LNCaP clone FGC (cell line): ENCODE data around the gene AHSG.

Experiments used
- DNase-seq: peaks from one replicate; pipeline ENCODE4 v3.0.0-alpha.2; 2011; ENCODE audit warnings: low read depth
- H3K4me3 ChIP-seq: 2 replicates; pipeline ENCODE4 v1.5.1; 2011; ENCODE audit warnings: mild to moderate bottlenecking, low read depth, low read length, control low read depth
- TF ChIP-seq, protein P1 (sequence below): IDR thresholded peaks from 2 replicates; pipeline ENCODE4 v1.5.1; 2012; ENCODE audit warnings: mild to moderate bottlenecking; ENCODE audit not compliant: control insufficient read depth, insufficient read depth; ENCODE audit errors: extremely low read depth

AHSG gene

GRCh38 chr3:186570096-186570940 is 42.5 kb upstream of the AHSG start, which contains the start of gene DNAJB11:
DNAJB11 (plus strand) TSS chr3:186570720; CDS start chr3:186570898, 178 bp downstream.
- peak; percentile 100 for DNase-seq
- TF ChIP-seq, protein P1, sequence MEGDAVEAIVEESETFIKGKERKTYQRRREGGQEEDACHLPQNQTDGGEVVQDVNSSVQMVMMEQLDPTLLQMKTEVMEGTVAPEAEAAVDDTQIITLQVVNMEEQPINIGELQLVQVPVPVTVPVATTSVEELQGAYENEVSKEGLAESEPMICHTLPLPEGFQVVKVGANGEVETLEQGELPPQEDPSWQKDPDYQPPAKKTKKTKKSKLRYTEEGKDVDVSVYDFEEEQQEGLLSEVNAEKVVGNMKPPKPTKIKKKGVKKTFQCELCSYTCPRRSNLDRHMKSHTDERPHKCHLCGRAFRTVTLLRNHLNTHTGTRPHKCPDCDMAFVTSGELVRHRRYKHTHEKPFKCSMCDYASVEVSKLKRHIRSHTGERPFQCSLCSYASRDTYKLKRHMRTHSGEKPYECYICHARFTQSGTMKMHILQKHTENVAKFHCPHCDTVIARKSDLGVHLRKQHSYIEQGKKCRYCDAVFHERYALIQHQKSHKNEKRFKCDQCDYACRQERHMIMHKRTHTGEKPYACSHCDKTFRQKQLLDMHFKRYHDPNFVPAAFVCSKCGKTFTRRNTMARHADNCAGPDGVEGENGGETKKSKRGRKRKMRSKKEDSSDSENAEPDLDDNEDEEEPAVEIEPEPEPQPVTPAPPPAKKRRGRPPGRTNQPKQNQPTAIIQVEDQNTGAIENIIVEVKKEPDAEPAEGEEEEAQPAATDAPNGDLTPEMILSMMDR = no peak
- peak within 1 kb of the TSS; percentile 90 for H3K4me3 ChIP-seq

DNA sequence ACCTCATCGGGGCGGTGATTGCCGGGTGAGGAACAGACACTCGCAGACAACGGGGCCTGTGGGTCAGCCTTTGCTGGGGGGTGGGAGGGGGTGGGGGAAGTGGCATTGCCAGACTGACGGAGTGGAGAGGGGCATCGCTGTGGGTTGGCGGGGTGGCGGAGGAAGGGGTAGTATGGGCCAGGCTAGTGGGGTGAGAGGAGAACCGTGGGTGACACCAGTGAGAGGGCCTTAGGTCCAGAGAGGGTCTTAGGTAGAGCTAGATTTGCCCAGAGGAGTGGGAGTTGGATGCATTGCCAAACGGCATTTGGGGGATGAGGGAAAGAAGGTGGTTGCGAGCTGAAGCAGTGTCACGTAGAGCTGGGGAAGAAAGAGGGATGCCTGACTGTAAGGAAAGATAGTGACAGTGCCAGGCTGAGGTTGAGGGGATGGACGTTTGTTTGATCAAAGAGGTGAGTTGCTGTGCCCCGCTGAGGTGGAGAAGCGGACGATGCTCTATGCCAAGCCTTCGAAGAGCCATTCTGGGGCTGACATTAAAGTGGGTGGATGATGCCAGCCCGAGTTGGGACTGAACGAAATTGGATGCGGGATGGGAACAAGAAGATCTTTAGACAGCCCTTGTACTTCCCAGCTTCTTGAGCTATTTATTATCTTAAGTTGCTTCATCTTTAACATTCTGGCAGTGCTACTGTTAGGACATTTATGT is 41.8 kb upstream of the AHSG start:
- TF ChIP-seq, protein P1 = no peak
- DNase-seq = no peak
- H3K4me3 ChIP-seq = peak overlapping the region; percentile 90

- no peak for DNase-seq
- H3K4me3 ChIP-seq = peak overlapping the region; percentile 90
- TF ChIP-seq, protein P1 = no peak
Measured at GRCh38 chr3:186571644-186572013, 41.2 kb upstream of the AHSG start.

DNA sequence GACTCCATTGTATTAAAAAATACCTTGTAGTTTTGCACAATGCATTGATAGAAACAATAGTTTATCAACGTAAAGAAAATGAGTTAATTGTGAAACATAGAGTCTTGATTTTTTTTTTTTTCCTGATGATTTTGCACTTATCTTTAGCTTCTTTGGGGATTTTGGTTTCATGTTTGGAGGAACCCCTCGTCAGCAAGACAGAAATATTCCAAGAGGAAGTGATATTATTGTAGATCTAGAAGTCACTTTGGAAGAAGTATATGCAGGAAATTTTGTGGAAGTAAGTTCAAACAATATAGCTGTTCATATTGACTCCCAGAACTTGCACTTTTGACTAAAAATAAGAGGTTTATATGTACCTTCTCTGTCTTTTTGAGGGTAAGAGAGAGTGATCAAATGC is 35.3 kb upstream of the AHSG start:
- H3K4me3 ChIP-seq = no peak overlapping the region
- DNase-seq = no peak
- TF ChIP-seq, protein P1 = no peak

DNA sequence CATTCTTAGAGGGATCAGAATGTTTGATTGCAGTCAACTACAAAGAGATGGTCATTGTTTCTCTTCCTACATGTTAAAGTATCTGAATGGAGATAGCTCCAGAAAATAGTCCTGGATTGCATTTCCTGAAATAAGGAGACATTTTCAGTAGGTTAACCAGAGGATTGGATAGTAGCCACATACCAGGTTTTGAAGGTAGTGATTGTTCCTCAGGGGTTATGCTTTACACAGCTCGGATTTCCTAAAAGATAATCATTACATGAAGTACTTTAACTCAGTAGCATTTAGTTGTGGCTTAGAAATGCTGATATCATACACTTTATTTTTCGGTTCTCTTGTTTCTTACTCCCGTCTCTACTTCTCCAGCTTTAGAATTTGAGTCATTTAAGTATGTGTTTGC is 32.1 kb upstream of the AHSG start:
- no peak overlapping the region for H3K4me3 ChIP-seq
- no peak for DNase-seq
- TF ChIP-seq, protein P1 = no peak

DNA sequence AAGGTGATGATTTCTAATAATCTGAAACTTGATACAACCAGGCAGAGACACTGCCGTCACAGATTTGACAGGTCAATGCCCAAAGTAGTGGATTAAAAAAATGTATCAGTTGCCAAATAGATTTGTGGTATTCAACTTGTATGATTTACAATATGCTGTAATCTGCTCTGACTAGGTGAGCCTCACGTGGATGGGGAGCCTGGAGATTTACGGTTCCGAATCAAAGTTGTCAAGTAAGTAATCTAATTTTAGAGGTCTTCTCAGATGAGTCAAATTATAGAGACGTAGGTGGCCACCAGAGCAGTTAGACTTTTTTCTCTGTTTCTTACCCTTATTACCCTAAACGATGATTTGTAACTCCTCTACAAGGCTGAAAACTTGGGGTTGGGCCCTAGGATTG is 30.3 kb upstream of the AHSG start:
- TF ChIP-seq, protein P1 = no peak
- H3K4me3 ChIP-seq = no peak overlapping the region
- DNase-seq = no peak
